ENCODE data around the gene PPP4R3C. TPM values are rescaled to one million over a fixed set of nuclear protein-coding genes. Genes with fewer than 3 reads are reported as not detected.

PPP4R3C gene
- polyA plus RNA-seq (2013, experiment 1 of 2) = not detected
- polyA plus RNA-seq (2013, experiment 2 of 2) = not detected

DNA sequence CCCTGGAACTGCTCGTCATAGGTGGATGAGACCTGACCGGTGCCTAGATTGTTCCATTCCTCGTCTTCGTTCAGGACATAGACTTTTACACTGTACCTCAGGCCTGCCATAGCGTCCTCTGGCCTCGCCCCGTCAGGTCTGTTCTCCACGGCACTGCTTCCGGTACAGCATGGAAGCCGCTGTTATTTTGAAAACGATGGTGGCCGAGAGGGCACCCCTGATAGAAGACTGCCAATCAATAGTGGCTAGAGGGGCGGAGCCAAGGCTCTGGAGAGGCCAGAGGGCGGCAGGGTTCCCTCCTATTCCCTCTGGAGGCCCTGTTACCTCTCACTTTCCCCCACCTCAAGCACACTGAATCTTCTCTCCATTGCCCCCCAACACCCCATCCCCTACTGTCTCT, at the start of gene PPP4R3C:
PPP4R3C (minus strand) TSS at position 155 of the 400 bp plus-strand sequence; CDS start at position 110, 45 bp downstream.
- no peak within 1 kb of the TSS for H3K18ac ChIP-seq (ENCODE audit: low read length)
- H3K27ac ChIP-seq (replicated peaks; ENCODE audit: low read length) = no peak within 1 kb of the TSS
- no peak within 1 kb of the TSS for H2AK5ac ChIP-seq (ENCODE audit: low read depth, low read length)
- no peak within 1 kb of the TSS for H2BK12ac ChIP-seq (ENCODE audit: low read length)
- H3K14ac ChIP-seq (ENCODE audit: low read length) = no peak within 1 kb of the TSS
- H4K91ac ChIP-seq (ENCODE audit: low read depth, low read length, poor library complexity) = no peak within 1 kb of the TSS
- no peaks in the 10 kb centered on the region for H3K79me1 ChIP-seq (ENCODE audit: low read depth, low read length)
- H3K9me3 ChIP-seq (replicated peaks in 1 of 2; ENCODE audit: control insufficient read depth in 2 of 2, insufficient read depth in 1 of 2, low read depth in 1 of 2, low read length in 2 of 2) = no peaks in the 10 kb centered on the region
- no peak within 1 kb of the TSS for H3K4ac ChIP-seq (ENCODE audit: low read length)
- no peaks in the 10 kb centered on the region for H3K27me3 ChIP-seq (ENCODE audit: control insufficient read depth in 3 of 3, insufficient read depth in 3 of 3, low read depth in 1 of 3, low read length in 3 of 3)
- H4K8ac ChIP-seq (ENCODE audit: low read depth, low read length) = no peak within 1 kb of the TSS
- no CpG with 5 or more reads among the region's 14 CpGs for WGBS, 2 donors (ENCODE audit: extremely low coverage in 2 of 2, insufficient read length in 2 of 2, insufficient replicate concordance in 1 of 2)
- H2BK5ac ChIP-seq (ENCODE audit: low read length) = no peak within 1 kb of the TSS
- no peak for DNase-seq (ENCODE audit: low spot score)
- H2AFZ ChIP-seq (ENCODE audit: low read length) = peak within 1 kb of the TSS; percentile 22
- no peaks in the 10 kb centered on the region for H3K4me1 ChIP-seq (ENCODE audit: control insufficient read depth in 2 of 2, insufficient read depth in 1 of 2, low read depth in 1 of 2, low read length in 2 of 2)
- no peak within 1 kb of the TSS for H3K23ac ChIP-seq (ENCODE audit: low read depth, low read length, poor library complexity)
- H3K36me3 ChIP-seq (replicated peaks in 1 of 2; ENCODE audit: control insufficient read depth in 2 of 2, insufficient read depth in 2 of 2, low read length in 2 of 2) = no peaks in the 10 kb centered on the region
- H3K4me3 ChIP-seq (ENCODE audit: low read length in 2 of 2) = no peak within 1 kb of the TSS
- H3K9ac ChIP-seq (ENCODE audit: low read depth, low read length, poor library complexity) = no peak within 1 kb of the TSS
- H3K4me2 ChIP-seq (ENCODE audit: insufficient read depth, low read length, poor library complexity, severe bottlenecking) = no peak within 1 kb of the TSS
- no peak within 1 kb of the TSS for H2BK120ac ChIP-seq (ENCODE audit: low read depth, low read length)
- no peak within 1 kb of the TSS for H2BK15ac ChIP-seq (ENCODE audit: low read length)

DNA sequence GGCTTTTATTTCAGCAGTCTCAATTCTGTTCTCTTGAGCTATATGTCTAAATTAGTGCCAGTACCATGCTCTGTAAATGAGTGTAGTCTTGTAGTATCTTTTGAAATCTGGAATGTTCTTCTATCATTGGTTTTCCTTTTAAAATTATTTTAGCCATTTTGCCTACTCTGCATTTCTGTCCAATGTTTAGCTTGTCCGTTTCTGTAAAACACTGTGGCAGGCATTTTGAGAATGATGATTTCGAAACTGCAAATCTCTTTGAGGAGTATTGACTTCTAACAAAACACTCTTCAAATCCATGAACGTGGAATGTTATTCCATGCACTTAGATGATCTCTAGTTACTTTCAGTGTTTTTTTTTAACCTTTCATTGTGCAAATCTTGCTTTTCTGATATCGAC, 28.3 kb upstream of the PPP4R3C start:
- no peaks in the 10 kb centered on the region for H3K4me1 ChIP-seq (ENCODE audit: control insufficient read depth in 2 of 2, insufficient read depth in 1 of 2, low read depth in 1 of 2, low read length in 2 of 2)
- no peaks in the 10 kb centered on the region for H3K9me3 ChIP-seq (replicated peaks in 1 of 2; ENCODE audit: control insufficient read depth in 2 of 2, insufficient read depth in 1 of 2, low read depth in 1 of 2, low read length in 2 of 2)
- H3K4me3 ChIP-seq (ENCODE audit: low read length in 2 of 2) = no peak overlapping the region
- H4K91ac ChIP-seq (ENCODE audit: low read depth, low read length, poor library complexity) = no peak overlapping the region
- H3K23ac ChIP-seq (ENCODE audit: low read depth, low read length, poor library complexity) = no peak overlapping the region
- H2AK5ac ChIP-seq (ENCODE audit: low read depth, low read length) = no peak overlapping the region
- H3K27me3 ChIP-seq (ENCODE audit: control insufficient read depth in 3 of 3, insufficient read depth in 3 of 3, low read depth in 1 of 3, low read length in 3 of 3) = no peaks in the 10 kb centered on the region
- no peak overlapping the region for H3K4me2 ChIP-seq (ENCODE audit: insufficient read depth, low read length, poor library complexity, severe bottlenecking)
- no peak overlapping the region for H4K8ac ChIP-seq (ENCODE audit: low read depth, low read length)
- no peak overlapping the region for H2BK15ac ChIP-seq (ENCODE audit: low read length)
- H3K27ac ChIP-seq (replicated peaks; ENCODE audit: low read length) = no peak overlapping the region
- H2BK120ac ChIP-seq (ENCODE audit: low read depth, low read length) = no peak overlapping the region
- H2AFZ ChIP-seq (ENCODE audit: low read length) = no peak overlapping the region
- no CpG with 5 or more reads among the region's 4 CpGs for WGBS, 2 donors (ENCODE audit: extremely low coverage in 2 of 2, insufficient read length in 2 of 2, insufficient replicate concordance in 1 of 2)
- no peak overlapping the region for H2BK5ac ChIP-seq (ENCODE audit: low read length)
- no peak overlapping the region for H3K18ac ChIP-seq (ENCODE audit: low read length)
- H3K9ac ChIP-seq (ENCODE audit: low read depth, low read length, poor library complexity) = no peak overlapping the region
- H3K79me1 ChIP-seq (ENCODE audit: low read depth, low read length) = no peaks in the 10 kb centered on the region
- H3K4ac ChIP-seq (ENCODE audit: low read length) = no peak overlapping the region
- H2BK12ac ChIP-seq (ENCODE audit: low read length) = no peak overlapping the region
- no peak overlapping the region for H3K14ac ChIP-seq (ENCODE audit: low read length)
- no peak for DNase-seq (ENCODE audit: low spot score)
- no peaks in the 10 kb centered on the region for H3K36me3 ChIP-seq (replicated peaks in 1 of 2; ENCODE audit: control insufficient read depth in 2 of 2, insufficient read depth in 2 of 2, low read length in 2 of 2)

DNA sequence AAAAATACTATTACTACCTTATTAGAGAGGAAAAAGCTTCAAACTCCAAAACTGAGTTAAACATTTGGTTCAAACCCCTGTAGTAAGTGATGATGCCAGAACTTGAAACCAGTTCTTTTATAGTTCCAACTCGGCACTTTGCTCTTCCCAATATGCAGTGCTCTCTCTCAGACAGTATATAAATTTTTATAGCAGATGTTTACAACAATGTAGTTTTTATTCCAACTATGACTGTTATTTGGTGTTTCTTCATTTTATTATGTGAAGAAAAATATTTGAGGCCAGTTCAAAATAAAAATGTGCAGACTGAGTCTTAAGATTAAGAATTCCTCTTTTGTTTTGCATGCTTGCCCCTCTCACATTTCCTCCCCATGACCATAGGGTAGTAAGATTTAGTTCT, 2.9 kb upstream of the PPP4R3C start:
- no peak overlapping the region for H3K4me2 ChIP-seq (ENCODE audit: insufficient read depth, low read length, poor library complexity, severe bottlenecking)
- H3K9ac ChIP-seq (ENCODE audit: low read depth, low read length, poor library complexity) = no peak overlapping the region
- DNase-seq (ENCODE audit: low spot score) = no peak
- no peak overlapping the region for H3K18ac ChIP-seq (ENCODE audit: low read length)
- WGBS, 2 donors (ENCODE audit: extremely low coverage in 2 of 2, insufficient read length in 2 of 2, insufficient replicate concordance in 1 of 2) = no CpG with 5 or more reads among the region's 1 CpG
- H3K14ac ChIP-seq (ENCODE audit: low read length) = no peak overlapping the region
- H2AFZ ChIP-seq (ENCODE audit: low read length) = no peak overlapping the region
- no peak overlapping the region for H2BK120ac ChIP-seq (ENCODE audit: low read depth, low read length)
- no peak overlapping the region for H2BK12ac ChIP-seq (ENCODE audit: low read length)
- H3K4ac ChIP-seq (ENCODE audit: low read length) = no peak overlapping the region
- no peaks in the 10 kb centered on the region for H3K36me3 ChIP-seq (replicated peaks in 1 of 2; ENCODE audit: control insufficient read depth in 2 of 2, insufficient read depth in 2 of 2, low read length in 2 of 2)
- no peak overlapping the region for H2BK5ac ChIP-seq (ENCODE audit: low read length)
- H3K9me3 ChIP-seq (replicated peaks in 1 of 2; ENCODE audit: control insufficient read depth in 2 of 2, insufficient read depth in 1 of 2, low read depth in 1 of 2, low read length in 2 of 2) = no peaks in the 10 kb centered on the region
- H3K4me3 ChIP-seq (ENCODE audit: low read length in 2 of 2) = no peak overlapping the region
- no peaks in the 10 kb centered on the region for H3K27me3 ChIP-seq (ENCODE audit: control insufficient read depth in 3 of 3, insufficient read depth in 3 of 3, low read depth in 1 of 3, low read length in 3 of 3)
- no peak overlapping the region for H2AK5ac ChIP-seq (ENCODE audit: low read depth, low read length)
- H2BK15ac ChIP-seq (ENCODE audit: low read length) = no peak overlapping the region
- no peak overlapping the region for H4K91ac ChIP-seq (ENCODE audit: low read depth, low read length, poor library complexity)
- no peaks in the 10 kb centered on the region for H3K79me1 ChIP-seq (ENCODE audit: low read depth, low read length)
- no peak overlapping the region for H4K8ac ChIP-seq (ENCODE audit: low read depth, low read length)
- H3K27ac ChIP-seq (replicated peaks; ENCODE audit: low read length) = no peak overlapping the region
- H3K23ac ChIP-seq (ENCODE audit: low read depth, low read length, poor library complexity) = no peak overlapping the region
- H3K4me1 ChIP-seq (ENCODE audit: control insufficient read depth in 2 of 2, insufficient read depth in 1 of 2, low read depth in 1 of 2, low read length in 2 of 2) = no peaks in the 10 kb centered on the region

DNA sequence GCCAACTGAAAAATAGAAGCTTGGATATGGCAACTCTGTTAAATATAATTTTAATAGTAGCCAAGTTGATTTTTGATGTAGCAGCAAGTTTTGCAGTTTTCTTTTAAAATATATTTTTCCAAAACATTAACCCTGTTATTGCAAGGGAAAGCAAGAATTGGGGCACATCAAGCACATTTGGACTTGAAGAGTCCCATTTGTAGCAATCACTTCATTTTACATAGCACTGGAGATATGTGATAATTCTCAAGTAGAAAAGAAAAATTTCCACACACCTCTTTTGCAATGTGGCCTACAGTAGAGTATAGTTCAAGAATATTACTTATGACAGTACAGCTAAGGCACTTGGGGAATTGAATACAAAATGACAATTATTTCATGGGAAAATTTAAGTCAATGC, 1.9 kb upstream of the PPP4R3C start:
- Histone ChIP-seq H4K91ac (ENCODE audit: low read depth, low read length, poor library complexity) (no peak overlapping the region), H3K4me2 (ENCODE audit: insufficient read depth, low read length, poor library complexity, severe bottlenecking) (no peak overlapping the region), H3K4me3 (ENCODE audit: low read length in 2 of 2) (no peak overlapping the region), H3K14ac (ENCODE audit: low read length) (no peak overlapping the region), H3K4me1 (ENCODE audit: control insufficient read depth in 2 of 2, insufficient read depth in 1 of 2, low read depth in 1 of 2, low read length in 2 of 2) (no peaks in the 10 kb centered on the region), H2BK15ac (ENCODE audit: low read length) (no peak overlapping the region), H2BK12ac (ENCODE audit: low read length) (no peak overlapping the region), H2AFZ (ENCODE audit: low read length) (no peak overlapping the region), H3K27me3 (ENCODE audit: control insufficient read depth in 3 of 3, insufficient read depth in 3 of 3, low read depth in 1 of 3, low read length in 3 of 3) (no peaks in the 10 kb centered on the region), H3K18ac (ENCODE audit: low read length) (no peak overlapping the region), H3K4ac (ENCODE audit: low read length) (no peak overlapping the region), H3K9ac (ENCODE audit: low read depth, low read length, poor library complexity) (no peak overlapping the region), H2AK5ac (ENCODE audit: low read depth, low read length) (no peak overlapping the region), H4K8ac (ENCODE audit: low read depth, low read length) (no peak overlapping the region), H3K23ac (ENCODE audit: low read depth, low read length, poor library complexity) (no peak overlapping the region), H3K36me3 (replicated peaks in 1 of 2; ENCODE audit: control insufficient read depth in 2 of 2, insufficient read depth in 2 of 2, low read length in 2 of 2) (no peaks in the 10 kb centered on the region), H3K27ac (replicated peaks; ENCODE audit: low read length) (no peak overlapping the region), H3K9me3 (replicated peaks in 1 of 2; ENCODE audit: control insufficient read depth in 2 of 2, insufficient read depth in 1 of 2, low read depth in 1 of 2, low read length in 2 of 2) (no peaks in the 10 kb centered on the region), H2BK120ac (ENCODE audit: low read depth, low read length) (no peak overlapping the region), H3K79me1 (ENCODE audit: low read depth, low read length) (no peaks in the 10 kb centered on the region), H2BK5ac (ENCODE audit: low read length) (no peak overlapping the region)
- DNase-seq (ENCODE audit: low spot score) = no peak

All from neuronal stem cell (in vitro differentiated cells).